Loucy (cell line): ENCODE measurements around the gene SLC19A1.

ENCODE experiments used
- H2AFZ ChIP-seq: fragments of 200-600 bp; sonication (generic); 2 replicates; pipeline ENCODE4 v1.6.0; 2016; ENCODE audit warnings: antibody characterized with exemption, mild to moderate bottlenecking, low read length, moderate library complexity
- H3F3A ChIP-seq: fragments of 200-600 bp; 2 replicates; pipeline ENCODE4 v1.6.0; 2016; ENCODE audit warnings: antibody characterized with exemption, low read depth, mild to moderate bottlenecking
- H3K27me3 ChIP-seq: fragments of 200-600 bp; sonication (generic); 2 replicates; pipeline ENCODE4 v1.6.1; 2014; ENCODE audit warnings: low read length, mild to moderate bottlenecking; ENCODE audit not compliant: insufficient read depth, poor library complexity, severe bottlenecking
- H3K36me3 ChIP-seq: fragments of 200-600 bp; sonication (generic); 2 replicates; pipeline ENCODE4 v1.6.1; 2016; ENCODE audit warnings: low read length; ENCODE audit not compliant: insufficient read depth
- H3K4me1 ChIP-seq: fragments of 200-600 bp; sonication (generic); 2 replicates; pipeline ENCODE4 v1.5.1; 2014; ENCODE audit warnings: low read length, mild to moderate bottlenecking; ENCODE audit not compliant: insufficient read depth, poor library complexity, severe bottlenecking
- H3K4me2 ChIP-seq: fragments of 200-600 bp; sonication (generic); 2 replicates; pipeline ENCODE4 v1.6.0; 2014; ENCODE audit warnings: antibody characterized with exemption, low read length, low read depth, mild to moderate bottlenecking; ENCODE audit not compliant: poor library complexity, severe bottlenecking
- H3K4me3 ChIP-seq: fragments of 200-600 bp; sonication (generic); 2 replicates; pipeline ENCODE4 v1.5.1; 2014; ENCODE audit warnings: low read length, mild to moderate bottlenecking, mixed read lengths; ENCODE audit not compliant: poor library complexity, severe bottlenecking
- H3K79me2 ChIP-seq: fragments of 200-600 bp; sonication (generic); 2 replicates; pipeline ENCODE4 v1.6.1; 2014; ENCODE audit warnings: low read length; ENCODE audit not compliant: insufficient read depth
- H3K9ac ChIP-seq: fragments of 200-600 bp; sonication (generic); 2 replicates; pipeline ENCODE4 v1.6.0; 2014; ENCODE audit warnings: mild to moderate bottlenecking, low read depth, low read length, moderate library complexity; ENCODE audit not compliant: poor library complexity, severe bottlenecking
- H3K9me2 ChIP-seq: fragments of 200-600 bp; sonication (generic); replicated peaks from 2 replicates; pipeline ENCODE4 v1.6.1; 2016; ENCODE audit warnings: low read depth, low read length, mixed read lengths
- H3K9me3 ChIP-seq: fragments of 200-600 bp; sonication (generic); 2 replicates; pipeline ENCODE4 v1.6.1; 2014; ENCODE audit warnings: mild to moderate bottlenecking, antibody characterized with exemption, low read length, low read depth; ENCODE audit not compliant: insufficient read depth
- H4K20me1 ChIP-seq: fragments of 200-600 bp; sonication (generic); 2 replicates; pipeline ENCODE4 v1.6.0; 2014; ENCODE audit warnings: antibody characterized with exemption, low read length, mild to moderate bottlenecking; ENCODE audit not compliant: insufficient read depth, poor library complexity, severe bottlenecking
- CTCF ChIP-seq: fragments of 200-600 bp; sonication (generic); conservative IDR thresholded peaks from 2 replicates; pipeline ENCODE4 v1.5.1; 2014; ENCODE audit warnings: mild to moderate bottlenecking, antibody characterized with exemption, low read length
- EZH2phosphoT487 ChIP-seq: fragments of 200-600 bp; IDR thresholded peaks from 2 replicates; pipeline ENCODE4 v1.6.1; 2018; ENCODE audit warnings: antibody characterized with exemption, mild to moderate bottlenecking, moderate library complexity, borderline replicate concordance

Gene SLC19A1

GRCh38 chr21:45458281-45459170, 83.7 kb downstream of the SLC19A1 start:
- no peaks in the 10 kb centered on the region for H3K9me3 ChIP-seq
- no peaks in the 10 kb centered on the region for H3K36me3 ChIP-seq
- no peaks in the 10 kb centered on the region for H3K27me3 ChIP-seq
- H3K4me2 ChIP-seq, result no peak overlapping the region
- peaks cover 10% of the 10 kb centered on the region for H3K4me1 ChIP-seq
- no peaks in the 10 kb centered on the region for H3F3A ChIP-seq
- no peaks in the 10 kb centered on the region for H3K79me2 ChIP-seq
- H2AFZ ChIP-seq, result no peak overlapping the region
- no peak overlapping the region for H3K9ac ChIP-seq
- TF ChIP-seq CTCF, result no peak
- no peak for TF ChIP-seq EZH2phosphoT487
- H3K9me2 ChIP-seq, result no peaks in the 10 kb centered on the region
- H4K20me1 ChIP-seq, result no peaks in the 10 kb centered on the region
- no peak overlapping the region for H3K4me3 ChIP-seq

GRCh38 chr21:45457832-45458172, 84.4 kb downstream of the SLC19A1 start:
- no peaks in the 10 kb centered on the region for H3K27me3 ChIP-seq
- no peak overlapping the region for H3K4me3 ChIP-seq
- H3K9me3 ChIP-seq, result no peaks in the 10 kb centered on the region
- no peaks in the 10 kb centered on the region for H4K20me1 ChIP-seq
- no peaks in the 10 kb centered on the region for H3K36me3 ChIP-seq
- no peak overlapping the region for H2AFZ ChIP-seq
- no peak overlapping the region for H3K4me2 ChIP-seq
- TF ChIP-seq EZH2phosphoT487 (no peak), CTCF (no peak)
- H3F3A ChIP-seq, result peaks cover 3% of the 10 kb centered on the region; the same call in 1 of the 2 replicates
- H3K9me2 ChIP-seq, result no peaks in the 10 kb centered on the region
- no peaks in the 10 kb centered on the region for H3K79me2 ChIP-seq
- H3K4me1 ChIP-seq, result peaks cover 10% of the 10 kb centered on the region
- no peak overlapping the region for H3K9ac ChIP-seq

- TF ChIP-seq CTCF, result no peak
- TF ChIP-seq EZH2phosphoT487, result no peak
- H3F3A ChIP-seq, result peaks cover 7% of the 10 kb centered on the region; the same call in 1 of the 2 replicates
- H4K20me1 ChIP-seq, result no peaks in the 10 kb centered on the region
- peaks cover 10% of the 10 kb centered on the region for H3K4me1 ChIP-seq
- H3K9me2 ChIP-seq, result no peaks in the 10 kb centered on the region
- no peak overlapping the region for H3K4me2 ChIP-seq
- no peak overlapping the region for H3K4me3 ChIP-seq
- no peaks in the 10 kb centered on the region for H3K79me2 ChIP-seq
- no peak overlapping the region for H2AFZ ChIP-seq
- no peaks in the 10 kb centered on the region for H3K36me3 ChIP-seq
- no peak overlapping the region for H3K9ac ChIP-seq
- no peaks in the 10 kb centered on the region for H3K27me3 ChIP-seq
- no peaks in the 10 kb centered on the region for H3K9me3 ChIP-seq
These were observed 84.9 kb downstream of the SLC19A1 start for GRCh38 chr21:45457161-45457831.
